ENCODE results near the gene SMIM5. TPM values are rescaled to one million over a fixed set of nuclear protein-coding genes. Genes with fewer than 3 reads are reported as not detected.
A peak's percentile ranks its signal among the peaks of the same experiment; 100 is the strongest.

SMIM5 gene
- total and polyA plus RNA-seq, 2 of the 13 experiments (the other 11 are each of a cell fraction or from before 2014, with no cell fraction given): not detected

GRCh38 chr17:75645889-75646637 is 12.8 kb downstream of the SMIM5 start (continued):
- 0 out of 2 replicates have a peak, but pooled peaks have one; percentile 41 for TF ChIP-seq ZBTB43 (CRISPR knock-in tag; conservative IDR thresholded peaks at IDR 0.05)
- TF ChIP-seq NFAT5 (CRISPR knock-in tag; IDR thresholded peaks at IDR 0.05): no peak
- no peak for TF ChIP-seq REST (IDR thresholded peaks at IDR 0.05; ENCODE audit: borderline replicate concordance in 1 of 2, low read depth in 1 of 2, low read length in 2 of 2)
- TF ChIP-seq KLF12 (CRISPR knock-in tag; IDR thresholded peaks at IDR 0.05; ENCODE audit: borderline replicate concordance): 0 out of 2 replicates have a peak, but pooled peaks have one; percentile 53
- TF ChIP-seq NFYC (CRISPR knock-in tag; IDR thresholded peaks at IDR 0.05): peak; percentile 61
- TF ChIP-seq GPN1 (CRISPR knock-in tag; IDR thresholded peaks at IDR 0.05; ENCODE audit: borderline replicate concordance): no peak
- no peak for TF ChIP-seq KLF9 (CRISPR knock-in tag; IDR thresholded peaks at IDR 0.05; ENCODE audit: low read depth)
- no peak for TF ChIP-seq KLF15 (CRISPR knock-in tag; IDR thresholded peaks at IDR 0.05; ENCODE audit: borderline replicate concordance)
- peak; percentile 88 for TF ChIP-seq PATZ1 (CRISPR knock-in tag; IDR thresholded peaks at IDR 0.05)
- TF ChIP-seq MED1 (CRISPR knock-in tag; IDR thresholded peaks at IDR 0.05): peak; percentile 69
- TF ChIP-seq ZNF138 (CRISPR knock-in tag; IDR thresholded peaks at IDR 0.05; ENCODE audit: low read depth): no peak
- TF ChIP-seq SSRP1 (CRISPR knock-in tag; IDR thresholded peaks at IDR 0.05): no peak
- 0 out of 2 replicates have a peak, but pooled peaks have one; percentile 57 for TF ChIP-seq ZNF670 (CRISPR knock-in tag; IDR thresholded peaks at IDR 0.05; ENCODE audit: borderline replicate concordance)
- no peak; the same call in 1 of the 2 replicates for TF ChIP-seq ELF4 (CRISPR knock-in tag; IDR thresholded peaks at IDR 0.05; ENCODE audit: borderline replicate concordance)
- no peak; the same call in none of the 2 replicates for TF ChIP-seq ZMYM3 (CRISPR knock-in tag; IDR thresholded peaks at IDR 0.05)

Data from HepG2 (cell line).